Activated T-helper 1 cell treated with anti-CD3 and anti-CD28 coated beads, Interleukin-2, amount 50 U/mL, for 16 hours (primary cell): Measurements from ENCODE around the gene UBE2O.
A peak's percentile ranks its signal among the peaks of the same experiment; 100 is the strongest.
"Not testable (repeated sequence)": the region's sequence is repeated elsewhere in the genome, so short reads cannot be mapped to it uniquely, and the experiment has no call there.

Source experiments
- DNase-seq, 2 donors: peaks; one replicate each; pipeline ENCODE4 v3.0.0-alpha.2; 2020; ENCODE audit warnings: low read depth in 1 of 2, low spot score in 1 of 2

The UBE2O gene

GRCh38 chr17:76376318-76377133 is 76.4 kb downstream of the UBE2O start:
- DNase-seq, result no peak

- DNase-seq, result no peak
These were observed 81.0 kb downstream of the UBE2O start for GRCh38 chr17:76371656-76372628.

GRCh38 chr17:76370261-76370993 is 82.5 kb downstream of the UBE2O start:
- no peak for DNase-seq

GRCh38 chr17:76369804-76370203 is 83.1 kb downstream of the UBE2O start:
- no peak for DNase-seq

- no peak for DNase-seq
These were observed 83.6 kb downstream of the UBE2O start for GRCh38 chr17:76369379-76369778.

- DNase-seq, result no peak
These were observed 84.4 kb downstream of the UBE2O start for GRCh38 chr17:76368545-76368944.

- no peak for DNase-seq
These were observed 85.3 kb downstream of the UBE2O start for GRCh38 chr17:76367642-76368041.

- no peak for DNase-seq
These were observed 86.7 kb downstream of the UBE2O start for GRCh38 chr17:76366247-76366646.

- no peak for DNase-seq
These were observed 87.6 kb downstream of the UBE2O start for GRCh38 chr17:76365256-76365903.

- DNase-seq, result no peak
These were observed 89.7 kb downstream of the UBE2O start for GRCh38 chr17:76363107-76363842.

GRCh38 chr17:76360461-76360860 is 92.5 kb downstream of the UBE2O start:
- no peak for DNase-seq

- DNase-seq, result not testable (repeated sequence)
These were observed 93.2 kb downstream of the UBE2O start for GRCh38 chr17:76359776-76360175.

- DNase-seq, result no peak
These were observed 93.6 kb downstream of the UBE2O start for GRCh38 chr17:76359375-76359774.

- DNase-seq, result no peak
These were observed 95.3 kb downstream of the UBE2O start for GRCh38 chr17:76357597-76358158.

GRCh38 chr17:76356803-76357456 is 96.0 kb downstream of the UBE2O start:
- no peak for DNase-seq

GRCh38 chr17:76354747-76355310 is 98.1 kb downstream of the UBE2O start:
- no peak for DNase-seq

- no peak for DNase-seq
These were observed 98.6 kb downstream of the UBE2O start for GRCh38 chr17:76354317-76354729.

- peak; percentile 50 to 61 for DNase-seq
These were observed 99.2 kb downstream of the UBE2O start, which contains the start of gene PRPSAP1 for GRCh38 chr17:76353599-76354316. Gene PRPSAP1 (minus strand): TSS chr17:76353916. CDS start chr17:76353703, 213 bp downstream.
